NB4 (cell line): ENCODE measurements around the gene IFT74.

ENCODE experiments used
- MAX ChIP-seq: IDR thresholded peaks from 2 replicates; pipeline ENCODE4 v1.6.1; 2011; ENCODE audit warnings: low read depth, low read length
- MYC ChIP-seq: IDR thresholded peaks from 2 replicates; pipeline ENCODE4 v1.6.1; 2011; ENCODE audit warnings: low read depth, low read length
- POLR2A ChIP-seq: IDR thresholded peaks from 2 replicates; pipeline ENCODE4 v1.6.1; 2011; ENCODE audit warnings: mild to moderate bottlenecking; ENCODE audit not compliant: insufficient read length; ENCODE audit errors: extremely low read depth
- TF ChIP-seq, protein P1 (sequence below): IDR thresholded peaks from one replicate; pipeline ENCODE4 v1.5.1; 2012; ENCODE audit warnings: low read depth, low read length

DNA sequence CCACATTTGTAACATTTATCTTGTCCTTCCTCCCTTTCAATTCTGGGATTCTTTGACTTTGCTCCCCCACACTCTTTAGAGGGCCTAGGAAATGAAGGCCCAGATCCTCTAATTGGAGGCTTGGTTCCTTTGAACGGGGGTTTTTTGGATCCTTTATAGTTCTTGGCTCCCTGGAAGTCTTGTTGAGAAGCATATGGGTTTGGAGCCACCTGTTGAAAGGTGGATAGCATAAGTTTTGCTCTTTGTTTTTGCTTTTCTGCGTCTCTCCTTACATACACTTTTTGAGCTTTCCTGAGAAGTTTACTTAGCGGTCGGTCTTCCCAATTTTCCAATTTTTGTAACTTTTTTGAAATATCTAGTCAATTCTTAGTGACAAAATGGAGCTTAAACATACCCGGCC is 17.8 kb downstream of the IFT74 start:
- no peak for TF ChIP-seq POLR2A
- TF ChIP-seq, protein P1, sequence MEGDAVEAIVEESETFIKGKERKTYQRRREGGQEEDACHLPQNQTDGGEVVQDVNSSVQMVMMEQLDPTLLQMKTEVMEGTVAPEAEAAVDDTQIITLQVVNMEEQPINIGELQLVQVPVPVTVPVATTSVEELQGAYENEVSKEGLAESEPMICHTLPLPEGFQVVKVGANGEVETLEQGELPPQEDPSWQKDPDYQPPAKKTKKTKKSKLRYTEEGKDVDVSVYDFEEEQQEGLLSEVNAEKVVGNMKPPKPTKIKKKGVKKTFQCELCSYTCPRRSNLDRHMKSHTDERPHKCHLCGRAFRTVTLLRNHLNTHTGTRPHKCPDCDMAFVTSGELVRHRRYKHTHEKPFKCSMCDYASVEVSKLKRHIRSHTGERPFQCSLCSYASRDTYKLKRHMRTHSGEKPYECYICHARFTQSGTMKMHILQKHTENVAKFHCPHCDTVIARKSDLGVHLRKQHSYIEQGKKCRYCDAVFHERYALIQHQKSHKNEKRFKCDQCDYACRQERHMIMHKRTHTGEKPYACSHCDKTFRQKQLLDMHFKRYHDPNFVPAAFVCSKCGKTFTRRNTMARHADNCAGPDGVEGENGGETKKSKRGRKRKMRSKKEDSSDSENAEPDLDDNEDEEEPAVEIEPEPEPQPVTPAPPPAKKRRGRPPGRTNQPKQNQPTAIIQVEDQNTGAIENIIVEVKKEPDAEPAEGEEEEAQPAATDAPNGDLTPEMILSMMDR = no peak
- no peak for TF ChIP-seq MAX
- TF ChIP-seq MYC = no peak
